Mesendoderm (in vitro differentiated cells): ENCODE results near the gene TRPC6.

Experiments
- DNase-seq: peaks from one replicate; pipeline ENCODE4 v3.0.0; 2013
- H2AK5ac ChIP-seq: 2 replicates; pipeline ENCODE4 v1.6.1; 2013; ENCODE audit warnings: low read length, inconsistent platforms
- H2BK120ac ChIP-seq: 2 replicates; pipeline ENCODE4 v1.6.1; 2013; ENCODE audit warnings: low read depth, mild to moderate bottlenecking, low read length, moderate library complexity, mixed read lengths
- H2BK15ac ChIP-seq: replicated peaks from 2 replicates; pipeline ENCODE4 v1.6.1; 2013; ENCODE audit warnings: low read depth, mild to moderate bottlenecking, moderate library complexity
- H2BK5ac ChIP-seq: 2 replicates; pipeline ENCODE4 v1.6.1; 2013; ENCODE audit warnings: low read length, inconsistent platforms
- H3K18ac ChIP-seq: 2 replicates; pipeline ENCODE4 v1.6.1; 2013; ENCODE audit warnings: mild to moderate bottlenecking, low read length, mixed read lengths
- H3K23ac ChIP-seq: one replicate; pipeline ENCODE4 v1.6.1; 2013; ENCODE audit warnings: low read length
- H3K27ac ChIP-seq: 2 replicates; pipeline ENCODE4 v1.5.1; 2013; ENCODE audit warnings: low read depth, mild to moderate bottlenecking, inconsistent platforms, low read length, moderate library complexity
- H3K27me3 ChIP-seq: 2 replicates; pipeline ENCODE4 v1.6.1; 2013; ENCODE audit warnings: low read length, control low read depth, mild to moderate bottlenecking, inconsistent platforms; ENCODE audit not compliant: insufficient read depth, poor library complexity
- H3K36me3 ChIP-seq: 2 replicates; pipeline ENCODE4 v1.6.1; 2013; ENCODE audit warnings: low read length, inconsistent platforms; ENCODE audit not compliant: control insufficient read depth, insufficient read depth
- H3K4ac ChIP-seq: one replicate; pipeline ENCODE4 v1.6.1; 2013; ENCODE audit warnings: low read depth, mild to moderate bottlenecking, low read length, moderate library complexity
- H3K4me1 ChIP-seq: 2 replicates; pipeline ENCODE4 v1.6.1; 2013; ENCODE audit warnings: low read depth, low read length, inconsistent platforms; ENCODE audit not compliant: control insufficient read depth
- H3K4me2 ChIP-seq: 2 replicates; pipeline ENCODE4 v1.6.1; 2013; ENCODE audit warnings: low read length
- H3K4me3 ChIP-seq: 2 replicates; pipeline ENCODE4 v1.5.1; 2013; ENCODE audit warnings: mild to moderate bottlenecking, low read length
- H3K56ac ChIP-seq: one replicate; pipeline ENCODE4 v1.6.1; 2013; ENCODE audit warnings: low read length
- H3K79me1 ChIP-seq: 2 replicates; pipeline ENCODE4 v1.6.1; 2013; ENCODE audit warnings: low read length, inconsistent platforms
- H3K79me2 ChIP-seq: 2 replicates; pipeline ENCODE4 v1.6.1; 2013; ENCODE audit warnings: mild to moderate bottlenecking, low read length; ENCODE audit not compliant: control insufficient read depth, insufficient read depth
- H3K9ac ChIP-seq: 2 replicates; pipeline ENCODE4 v1.6.1; 2013; ENCODE audit warnings: low read length, inconsistent platforms
- H4K5ac ChIP-seq: one replicate; pipeline ENCODE4 v1.6.1; 2013; ENCODE audit warnings: low read length
- H4K8ac ChIP-seq: one replicate; pipeline ENCODE4 v1.6.1; 2013; ENCODE audit warnings: low read depth, mild to moderate bottlenecking, control low read depth, low read length, moderate library complexity
- WGBS: extraction: QIAGEN DNeasy Blood & Tissue Kit; methylation state at CpG from one replicate; pipeline ENCODE4 v1.1.7; 2013; ENCODE audit warnings: low lambda C conversion rate, missing lambda C conversion rate; ENCODE audit not compliant: insufficient coverage; ENCODE audit errors: extremely low coverage; 5-methylcytosine and 5-hydroxymethylcytosine counted together

Gene TRPC6

DNA sequence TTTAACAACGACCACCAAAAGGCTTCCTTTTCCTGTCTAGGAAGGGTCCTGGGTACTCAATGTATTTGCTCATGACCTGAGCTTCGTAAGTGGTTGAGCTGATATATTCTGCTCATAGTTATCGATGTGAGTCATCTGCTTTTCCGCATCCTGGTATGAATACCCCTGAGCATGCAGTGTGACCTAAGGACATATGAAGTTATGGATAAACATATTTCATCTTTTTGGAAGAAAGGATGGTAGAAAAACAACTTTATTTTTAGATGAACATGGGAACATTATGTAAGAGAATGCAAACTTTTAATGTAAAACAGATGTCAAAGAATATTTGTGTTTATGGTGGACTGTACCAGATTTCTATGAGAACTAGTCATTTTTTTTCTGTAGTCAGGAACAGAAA lies 28.4 kb downstream of the TRPC6 start:
- no peaks in the 10 kb centered on the region for H3K36me3 ChIP-seq
- no peak overlapping the region for H3K18ac ChIP-seq
- no peak overlapping the region for H4K5ac ChIP-seq
- no peak overlapping the region for H3K23ac ChIP-seq
- H2BK15ac ChIP-seq = no peak overlapping the region
- no peak overlapping the region for H4K8ac ChIP-seq
- no peak overlapping the region for H3K9ac ChIP-seq
- H3K27ac ChIP-seq = no peak overlapping the region
- H3K4me3 ChIP-seq = no peak overlapping the region
- H3K79me2 ChIP-seq = no peaks in the 10 kb centered on the region
- no peaks in the 10 kb centered on the region for H3K27me3 ChIP-seq
- H3K4ac ChIP-seq = no peak overlapping the region
- no peak overlapping the region for H3K56ac ChIP-seq
- H2BK5ac ChIP-seq = no peak overlapping the region
- DNase-seq = no peak
- no peaks in the 10 kb centered on the region for H3K79me1 ChIP-seq
- H3K4me1 ChIP-seq = no peaks in the 10 kb centered on the region
- H2BK120ac ChIP-seq = no peak overlapping the region
- no peak overlapping the region for H2AK5ac ChIP-seq
- no peak overlapping the region for H3K4me2 ChIP-seq
- no CpG with 5 or more reads among the region's 4 CpGs for WGBS

DNA sequence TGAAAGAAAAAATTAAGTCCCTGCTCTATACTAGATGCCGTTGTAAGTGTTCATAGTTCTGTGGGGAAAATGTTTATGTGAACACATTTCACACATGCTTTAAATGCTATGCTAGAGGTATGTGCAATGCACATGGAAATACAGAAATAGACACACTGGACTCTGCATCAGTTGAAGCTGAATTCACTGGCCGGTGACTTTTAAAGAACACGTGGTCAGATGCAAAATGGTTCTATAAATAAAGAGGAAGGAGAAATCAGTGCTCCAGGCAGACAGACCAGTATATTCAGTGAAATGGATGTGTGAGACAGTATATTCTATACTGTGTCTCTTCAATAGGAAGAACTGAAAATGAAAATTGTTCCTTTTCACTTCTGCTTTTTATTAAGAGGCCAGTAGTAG lies 29.9 kb downstream of the TRPC6 start:
- no peaks in the 10 kb centered on the region for H3K79me1 ChIP-seq
- H4K5ac ChIP-seq = no peak overlapping the region
- no peak overlapping the region for H3K4ac ChIP-seq
- H3K4me1 ChIP-seq = no peaks in the 10 kb centered on the region
- H3K9ac ChIP-seq = no peak overlapping the region
- no peak overlapping the region for H2BK5ac ChIP-seq
- H4K8ac ChIP-seq = no peak overlapping the region
- no peak for DNase-seq
- WGBS = no CpG with 5 or more reads among the region's 3 CpGs
- H2BK120ac ChIP-seq = no peak overlapping the region
- no peaks in the 10 kb centered on the region for H3K27me3 ChIP-seq
- H3K23ac ChIP-seq = no peak overlapping the region
- H3K18ac ChIP-seq = no peak overlapping the region
- H2BK15ac ChIP-seq = no peak overlapping the region
- H3K4me2 ChIP-seq = no peak overlapping the region
- H3K79me2 ChIP-seq = no peaks in the 10 kb centered on the region
- no peaks in the 10 kb centered on the region for H3K36me3 ChIP-seq
- no peak overlapping the region for H3K56ac ChIP-seq
- H2AK5ac ChIP-seq = no peak overlapping the region
- H3K27ac ChIP-seq = no peak overlapping the region
- no peak overlapping the region for H3K4me3 ChIP-seq

DNA sequence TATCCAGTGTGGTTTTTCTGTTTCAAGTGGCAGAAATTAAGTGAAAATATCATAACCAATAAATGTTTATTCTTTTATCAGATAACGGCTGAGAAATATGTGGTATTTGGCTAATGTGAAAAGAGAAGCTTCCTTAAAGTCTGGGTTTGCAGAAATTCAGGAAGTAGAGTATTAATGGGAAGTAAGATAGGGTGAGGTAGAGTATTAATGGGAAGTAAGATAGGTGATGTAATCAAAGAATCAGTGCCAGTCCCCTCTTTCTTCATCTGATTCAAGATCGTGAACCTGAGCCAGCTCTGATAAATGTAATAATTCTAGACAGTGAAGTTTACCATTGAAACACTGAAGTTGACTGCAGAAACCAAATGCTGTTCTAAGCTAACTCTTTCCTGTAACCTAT lies 30.9 kb downstream of the TRPC6 start:
- no peaks in the 10 kb centered on the region for H3K79me1 ChIP-seq
- no peak overlapping the region for H3K4me3 ChIP-seq
- H3K4me2 ChIP-seq = no peak overlapping the region
- no peaks in the 10 kb centered on the region for H3K79me2 ChIP-seq
- no peak for DNase-seq
- H2AK5ac ChIP-seq = no peak overlapping the region
- no peak overlapping the region for H4K8ac ChIP-seq
- no peaks in the 10 kb centered on the region for H3K36me3 ChIP-seq
- no peak overlapping the region for H3K9ac ChIP-seq
- no peak overlapping the region for H3K23ac ChIP-seq
- H3K4me1 ChIP-seq = no peaks in the 10 kb centered on the region
- no peak overlapping the region for H2BK120ac ChIP-seq
- H4K5ac ChIP-seq = no peak overlapping the region
- WGBS = no CpG with 5 or more reads among the region's 2 CpGs
- no peak overlapping the region for H3K56ac ChIP-seq
- H3K18ac ChIP-seq = no peak overlapping the region
- no peaks in the 10 kb centered on the region for H3K27me3 ChIP-seq
- H2BK15ac ChIP-seq = no peak overlapping the region
- no peak overlapping the region for H2BK5ac ChIP-seq
- no peak overlapping the region for H3K4ac ChIP-seq
- no peak overlapping the region for H3K27ac ChIP-seq

DNA sequence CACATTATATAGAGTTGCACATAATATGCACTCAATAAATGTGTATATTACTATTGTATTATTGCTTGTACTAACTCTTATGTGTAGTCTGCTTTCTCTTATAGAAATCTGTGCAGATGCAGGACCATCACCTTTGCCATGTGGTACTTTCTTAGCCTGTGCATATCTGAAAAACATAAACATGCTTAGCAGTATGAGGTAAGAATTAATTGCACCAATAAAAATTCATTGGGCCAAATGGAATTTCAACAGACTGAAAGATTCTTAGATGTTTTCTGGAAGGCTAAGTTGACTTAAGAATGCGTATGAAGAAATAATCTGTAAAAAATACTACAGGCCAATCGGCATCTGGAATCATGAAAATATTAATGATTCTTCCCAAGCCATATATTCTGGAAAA lies 55.3 kb downstream of the TRPC6 start:
- no peak overlapping the region for H2BK5ac ChIP-seq
- H3K79me1 ChIP-seq = no peaks in the 10 kb centered on the region
- H3K18ac ChIP-seq = no peak overlapping the region
- no CpG with 5 or more reads among the region's 2 CpGs for WGBS
- H3K23ac ChIP-seq = no peak overlapping the region
- H3K9ac ChIP-seq = no peak overlapping the region
- no peak overlapping the region for H3K4ac ChIP-seq
- no peaks in the 10 kb centered on the region for H3K27me3 ChIP-seq
- no peak for DNase-seq
- no peak overlapping the region for H3K56ac ChIP-seq
- H3K4me3 ChIP-seq = no peak overlapping the region
- H3K4me1 ChIP-seq = no peaks in the 10 kb centered on the region
- no peak overlapping the region for H3K27ac ChIP-seq
- no peak overlapping the region for H2AK5ac ChIP-seq
- H2BK15ac ChIP-seq = no peak overlapping the region
- H4K8ac ChIP-seq = no peak overlapping the region
- H2BK120ac ChIP-seq = no peak overlapping the region
- no peak overlapping the region for H4K5ac ChIP-seq
- H3K79me2 ChIP-seq = no peaks in the 10 kb centered on the region
- no peaks in the 10 kb centered on the region for H3K36me3 ChIP-seq
- no peak overlapping the region for H3K4me2 ChIP-seq

DNA sequence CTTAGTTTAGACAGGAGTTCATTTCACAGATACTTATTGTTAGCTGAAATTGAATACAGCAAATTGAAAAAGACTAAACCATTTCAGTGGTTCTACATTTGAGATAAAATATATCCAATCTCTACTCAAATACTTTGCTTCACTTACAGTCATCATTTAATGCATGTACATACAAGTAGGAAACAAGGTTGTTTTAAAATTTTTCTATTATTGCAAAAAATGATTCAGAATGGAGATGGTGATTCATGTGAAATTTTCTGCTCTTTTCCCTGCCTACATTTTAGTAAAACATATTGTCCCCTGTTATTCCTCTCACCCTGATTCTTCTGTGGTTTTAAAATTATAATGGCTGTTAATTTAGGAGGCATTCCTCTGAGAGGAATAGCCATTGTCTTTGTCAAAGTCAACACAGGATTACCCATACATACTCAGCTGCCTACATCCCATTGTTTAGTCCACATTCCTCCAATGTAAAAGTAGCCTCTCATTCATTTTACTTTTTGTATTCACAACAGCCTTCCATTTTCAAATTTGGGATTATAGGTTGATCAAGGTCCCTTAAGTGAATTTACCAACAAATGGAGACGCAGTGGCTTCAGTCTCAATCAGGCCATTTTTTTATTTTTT lies 60.1 kb downstream of the TRPC6 start:
- H2BK15ac ChIP-seq = no peak overlapping the region
- no peak overlapping the region for H3K4me3 ChIP-seq
- no peaks in the 10 kb centered on the region for H3K27me3 ChIP-seq
- H2BK120ac ChIP-seq = no peak overlapping the region
- H3K79me1 ChIP-seq = no peaks in the 10 kb centered on the region
- no peak overlapping the region for H3K23ac ChIP-seq
- H4K8ac ChIP-seq = no peak overlapping the region
- no peak overlapping the region for H3K9ac ChIP-seq
- H3K36me3 ChIP-seq = no peaks in the 10 kb centered on the region
- no peak overlapping the region for H2BK5ac ChIP-seq
- no peak overlapping the region for H3K18ac ChIP-seq
- no peak overlapping the region for H3K4ac ChIP-seq
- H3K56ac ChIP-seq = no peak overlapping the region
- H3K4me2 ChIP-seq = no peak overlapping the region
- DNase-seq = peak; percentile 57
- no peaks in the 10 kb centered on the region for H3K4me1 ChIP-seq
- no peak overlapping the region for H2AK5ac ChIP-seq
- no peaks in the 10 kb centered on the region for H3K79me2 ChIP-seq
- WGBS = no CpG with 5 or more reads among the region's 1 CpG
- H4K5ac ChIP-seq = no peak overlapping the region
- H3K27ac ChIP-seq = no peak overlapping the region

DNA sequence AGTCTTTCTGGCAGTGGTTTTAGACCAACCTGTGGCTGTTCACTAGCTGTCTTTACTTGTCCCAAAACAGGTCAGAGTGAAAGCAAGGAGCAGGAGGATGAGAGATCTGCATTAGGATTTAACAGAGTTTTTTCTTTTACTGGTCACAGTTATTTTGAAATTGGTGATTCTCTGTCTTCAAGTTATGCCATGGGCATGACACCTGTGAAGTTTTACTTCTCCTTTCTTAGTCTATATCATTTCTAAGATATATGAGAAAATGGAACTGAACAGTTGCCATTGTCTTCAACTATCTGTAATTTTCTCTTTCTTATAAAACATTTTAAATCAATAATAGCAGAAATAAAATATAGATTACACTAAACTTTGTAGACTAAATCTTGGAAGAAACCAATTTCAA lies 60.6 kb downstream of the TRPC6 start:
- H3K27ac ChIP-seq = no peak overlapping the region
- no peak overlapping the region for H3K23ac ChIP-seq
- H3K27me3 ChIP-seq = no peaks in the 10 kb centered on the region
- H3K36me3 ChIP-seq = no peaks in the 10 kb centered on the region
- H3K9ac ChIP-seq = no peak overlapping the region
- no peak overlapping the region for H3K4me3 ChIP-seq
- H3K79me1 ChIP-seq = no peaks in the 10 kb centered on the region
- H3K56ac ChIP-seq = no peak overlapping the region
- H2BK15ac ChIP-seq = no peak overlapping the region
- no peak overlapping the region for H4K8ac ChIP-seq
- no peak for DNase-seq
- H2AK5ac ChIP-seq = no peak overlapping the region
- H3K18ac ChIP-seq = no peak overlapping the region
- H2BK5ac ChIP-seq = no peak overlapping the region
- no peak overlapping the region for H3K4me2 ChIP-seq
- no peaks in the 10 kb centered on the region for H3K4me1 ChIP-seq
- no peaks in the 10 kb centered on the region for H3K79me2 ChIP-seq
- H4K5ac ChIP-seq = no peak overlapping the region
- no peak overlapping the region for H3K4ac ChIP-seq
- no peak overlapping the region for H2BK120ac ChIP-seq
